Kidney (tissue), 14 donors: ENCODE results near the gene TAF4B. TPM values are rescaled to one million over a fixed set of nuclear protein-coding genes. Genes with fewer than 3 reads are reported as not detected.

Experiments used
- DNase-seq, 5 donors: peaks; one replicate each; pipeline ENCODE4 v3.0.0-alpha.2; 2013 to 2020
- FAIRE-seq: peaks from 2 replicates; lab custom pipeline; 2012; peaks lifted over from hg19 to GRCh38; lab: Jason Lieb, UNC
- H3K27ac ChIP-seq, 2 donors: one replicate each; pipeline ENCODE4 v1.7.0; 2013; ENCODE audit warnings: low read depth in 2 of 2, low read length in 2 of 2, inconsistent platforms in 1 of 2
- H3K27me3 ChIP-seq: one replicate; pipeline ENCODE4 v1.7.1; 2013; ENCODE audit warnings: low read length, inconsistent platforms; ENCODE audit not compliant: control insufficient read depth, insufficient read depth
- H3K36me3 ChIP-seq, 3 donors: one replicate each; pipeline versions ENCODE4 v1.7.0 to v1.7.1; 2013; ENCODE audit warnings: low read length in 3 of 3, control low read depth in 1 of 3, inconsistent platforms in 1 of 3; ENCODE audit not compliant: insufficient read depth in 3 of 3, control insufficient read depth in 2 of 3
- H3K4me1 ChIP-seq, 3 donors: one replicate each; pipeline versions ENCODE4 v1.7.0 to v1.7.1; 2013; ENCODE audit warnings: low read length in 3 of 3, inconsistent platforms in 1 of 3, low read depth in 1 of 3; ENCODE audit not compliant: control insufficient read depth in 2 of 3, insufficient read depth in 2 of 3
- H3K4me3 ChIP-seq, 3 donors: one replicate each; pipeline versions ENCODE4 v1.7.0 to v1.8.1; 2013; ENCODE audit warnings: low read length in 3 of 3, control low read depth in 1 of 3, inconsistent platforms in 1 of 3
- H3K9ac ChIP-seq, 3 donors: one replicate each; pipeline versions ENCODE4 v1.7.0 to v1.7.1; 2013; ENCODE audit warnings: low read length in 3 of 3, control low read depth in 1 of 3, inconsistent platforms in 1 of 3
- H3K9me3 ChIP-seq, 3 donors: one replicate each; pipeline versions ENCODE4 v1.7.0 to v1.7.1; 2013; ENCODE audit warnings: low read length in 3 of 3, control low read depth in 1 of 3, inconsistent platforms in 1 of 3; ENCODE audit not compliant: control insufficient read depth in 2 of 3, insufficient read depth in 1 of 3
- CTCF ChIP-seq: IDR thresholded peaks from 3 replicates; pipeline ENCODE4 v1.5.1; 2012; ENCODE audit warnings: mild to moderate bottlenecking, moderate library complexity, borderline replicate concordance; ENCODE audit not compliant: insufficient read depth; ENCODE audit errors: extremely low read depth
- intact Hi-C: fragments of 100-400 bp; cut with DNase I; formaldehyde crosslinking; loops from one replicate; pipeline ENCODE4 v1.11.1; 2022
- polyA plus RNA-seq: library from polyadenylated mRNA; stranded (reverse); fragments of 350-450 nt; fragmentation: Illumina TruSeq; extraction: RNeasy Lipid Tissue Mini Kit (QIAGEN cat#74804); gene quantifications from one replicate; pipeline ENCODE4 v1.2.3, GENCODE V29; 2014; ENCODE audit warnings: low read depth, low replicate concordance; ENCODE audit not compliant: insufficient read depth
- total RNA-seq: library from RNA; stranded (reverse); fragmentation: NEBNext Ultra II Directional; extraction: Animal tissue kit (Norgen Biotek cat#: 25700); gene quantifications from one replicate; pipeline ENCODE4 v1.2.1, GENCODE V29; 2021
- donor health status: control.
- donor health status: control.
- donor health status: control.
- donor health status: control.
- donor health status: control.
- donor health status: DM: yes; HTN: yes; CAD: no.
- donor health status: Normal renal cell carcinoma (clear cell type).

Gene TAF4B
- total and polyA plus RNA-seq, 2 donors from 2014 or later, result 1.7 to 4.9 TPM

- DNase-seq, result no peak
- TF ChIP-seq CTCF, result no peak
- FAIRE-seq, result no peak
- H3K27ac ChIP-seq, result peak overlapping the region in 1 of 2 donors; percentile 7
- no peaks in the 10 kb centered on the region for H3K36me3 ChIP-seq
- H3K9ac ChIP-seq, result no peak overlapping the region
- H3K4me3 ChIP-seq, result no peak overlapping the region
- H3K4me1 ChIP-seq, result no peaks in the 10 kb centered on the region
- intact Hi-C loops, result no loop called here
- H3K9me3 ChIP-seq, result no peaks in the 10 kb centered on the region
- H3K27me3 ChIP-seq, result no peaks in the 10 kb centered on the region
Observed at GRCh38 chr18:26320686-26321085, 94.4 kb downstream of the TAF4B start.

DNA sequence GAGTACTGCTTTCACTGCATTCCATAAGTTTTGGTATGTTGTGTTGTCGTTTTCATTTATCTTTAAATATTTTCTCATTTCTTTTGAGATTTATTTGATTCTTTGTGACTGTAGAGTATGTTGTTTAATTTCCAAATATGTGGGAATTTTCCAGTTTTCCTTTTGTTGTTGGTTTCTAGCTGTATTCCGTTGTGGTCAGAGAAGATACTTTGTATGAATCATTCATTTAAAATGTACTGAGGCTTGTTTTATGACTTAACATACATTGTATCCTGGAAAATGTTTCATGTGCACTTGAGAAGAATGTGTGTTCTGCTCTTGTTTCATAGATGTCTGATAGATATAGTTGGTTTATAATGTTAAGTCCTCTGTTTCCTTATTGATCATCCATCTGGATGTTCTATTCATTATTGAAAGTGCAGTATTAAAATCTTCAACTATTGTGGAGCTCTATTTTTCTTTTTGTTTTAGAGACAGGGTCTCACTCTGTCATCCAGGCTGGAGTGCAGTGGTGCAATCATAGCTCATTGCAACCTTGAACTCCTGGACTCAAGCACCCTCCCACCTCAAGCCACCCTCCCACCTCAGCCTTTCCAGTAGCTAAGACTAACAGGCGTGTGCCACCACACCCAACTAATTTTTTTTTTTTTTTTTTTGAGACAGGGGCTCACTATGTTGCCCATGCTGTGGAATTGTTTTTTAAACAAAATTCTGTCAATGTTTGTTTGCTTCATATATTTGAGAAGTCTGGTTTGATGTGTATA, 96.8 kb downstream of the TAF4B start:
- H3K27me3 ChIP-seq, result no peaks in the 10 kb centered on the region
- TF ChIP-seq CTCF, result no peak
- H3K9me3 ChIP-seq, result no peaks in the 10 kb centered on the region
- no peaks in the 10 kb centered on the region for H3K36me3 ChIP-seq
- intact Hi-C loops, result no loop called here
- H3K4me1 ChIP-seq, result no peaks in the 10 kb centered on the region
- no peak overlapping the region for H3K27ac ChIP-seq
- no peak overlapping the region for H3K9ac ChIP-seq
- DNase-seq, result no peak
- FAIRE-seq, result no peak
- no peak overlapping the region for H3K4me3 ChIP-seq

DNA sequence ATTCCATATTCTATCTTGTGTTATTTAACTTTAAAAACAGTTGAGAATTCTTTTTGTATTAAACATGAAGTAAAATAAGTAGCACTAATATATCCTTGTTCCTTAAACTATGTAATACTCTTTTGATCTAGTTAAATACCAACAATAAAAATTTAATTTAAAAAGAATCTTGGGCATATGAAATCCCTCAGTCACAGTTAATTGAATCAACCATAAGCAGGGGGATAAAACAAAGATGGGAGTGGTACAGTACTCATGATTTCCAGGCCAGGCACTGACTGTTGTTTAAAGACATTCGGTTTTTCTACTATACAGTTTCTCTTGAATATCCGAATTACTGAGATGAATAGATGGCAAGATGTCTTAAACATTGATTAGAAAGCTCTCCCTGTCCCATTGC, 99.5 kb downstream of the TAF4B start:
- no peak overlapping the region for H3K27ac ChIP-seq
- DNase-seq (no peak), FAIRE-seq (peak; percentile 8)
- no peak for TF ChIP-seq CTCF
- no peak overlapping the region for H3K4me3 ChIP-seq
- no peaks in the 10 kb centered on the region for H3K4me1 ChIP-seq
- intact Hi-C loops, result no loop called here
- peaks cover 0 to under 1% (median 0%) of the 10 kb centered on the region in 3 donors for H3K36me3 ChIP-seq
- no peaks in the 10 kb centered on the region for H3K9me3 ChIP-seq
- no peaks in the 10 kb centered on the region for H3K27me3 ChIP-seq
- no peak overlapping the region for H3K9ac ChIP-seq
